ENCODE results near the gene E2F3. TPM values are rescaled to one million over a fixed set of nuclear protein-coding genes. Genes with fewer than 3 reads are reported as not detected.

The E2F3 gene
- total RNA-seq, 1 donor from 2014 or later = 3.5 TPM

DNA sequence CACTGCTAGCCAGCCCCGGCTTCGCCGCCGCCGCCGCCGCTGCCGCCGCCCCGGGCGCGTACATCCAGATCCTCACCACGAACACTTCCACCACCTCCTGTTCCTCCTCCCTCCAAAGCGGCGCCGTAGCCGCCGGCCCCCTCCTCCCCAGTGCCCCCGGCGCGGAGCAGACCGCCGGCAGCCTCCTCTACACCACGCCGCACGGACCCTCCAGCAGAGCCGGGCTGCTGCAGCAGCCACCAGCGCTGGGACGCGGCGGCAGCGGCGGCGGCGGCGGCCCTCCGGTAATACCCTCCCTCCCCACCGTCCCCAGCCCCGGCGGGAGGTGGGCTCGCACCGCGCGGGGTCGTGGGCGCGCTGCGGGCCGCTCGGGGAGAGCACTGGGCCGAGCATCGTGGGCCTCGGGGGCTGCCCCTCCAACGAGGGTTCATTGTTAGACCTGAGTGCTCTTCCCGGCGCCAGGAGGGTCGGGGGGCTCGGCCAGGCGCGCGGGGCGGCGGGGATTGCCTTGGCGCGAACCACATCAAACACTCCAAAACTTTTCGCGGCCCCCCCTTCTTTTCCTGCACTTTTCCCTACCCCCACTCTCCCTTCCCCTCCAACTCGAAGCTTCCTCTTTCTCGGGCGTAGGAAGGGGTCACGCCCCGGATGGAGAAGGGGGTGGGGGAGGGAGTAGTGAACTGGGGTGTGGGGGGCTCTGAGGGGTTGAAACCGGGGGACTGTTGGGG lies 827 bp downstream of the E2F3 start:
- DNase-seq (ENCODE audit: low read depth in 2 of 2) = peak in 1 of 2 donors; percentile 48

DNA sequence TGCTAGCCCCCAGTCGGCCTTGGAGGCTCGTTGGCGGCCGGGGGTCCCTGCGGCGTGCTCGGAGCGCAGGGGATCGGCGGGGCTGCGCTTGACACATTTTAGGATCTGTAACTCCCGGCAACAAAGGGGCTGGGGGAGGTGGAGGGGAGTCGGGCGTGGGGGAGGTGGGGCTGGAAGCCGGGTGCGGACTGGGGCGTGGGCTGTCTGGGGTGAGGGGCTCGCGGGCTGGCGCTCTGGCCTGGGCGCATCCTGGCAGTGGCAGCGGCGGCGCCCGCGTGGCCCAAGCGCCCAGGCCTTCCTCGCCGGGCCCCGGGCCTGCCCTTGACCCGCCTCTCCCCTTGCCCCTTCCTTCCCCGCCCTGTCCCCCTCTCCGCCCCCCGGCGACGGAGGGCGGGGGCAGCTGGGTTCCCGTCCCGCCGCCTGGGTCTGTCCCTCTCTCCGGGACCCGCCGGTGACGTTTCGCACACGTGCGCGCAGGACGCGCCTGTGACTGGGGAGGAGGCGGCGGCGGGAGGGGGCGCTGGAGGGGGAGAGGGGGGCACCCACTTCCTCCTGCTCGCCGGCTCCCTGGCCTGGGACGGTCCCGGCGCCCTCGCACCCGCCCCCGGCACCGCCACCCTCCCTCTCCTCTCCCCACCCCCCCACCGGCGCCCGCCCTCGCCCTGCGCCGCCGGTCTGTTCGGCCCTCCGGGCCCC lies 1.5 kb downstream of the E2F3 start:
- DNase-seq (ENCODE audit: low read depth in 2 of 2) = peak; percentile 73 to 94

DNA sequence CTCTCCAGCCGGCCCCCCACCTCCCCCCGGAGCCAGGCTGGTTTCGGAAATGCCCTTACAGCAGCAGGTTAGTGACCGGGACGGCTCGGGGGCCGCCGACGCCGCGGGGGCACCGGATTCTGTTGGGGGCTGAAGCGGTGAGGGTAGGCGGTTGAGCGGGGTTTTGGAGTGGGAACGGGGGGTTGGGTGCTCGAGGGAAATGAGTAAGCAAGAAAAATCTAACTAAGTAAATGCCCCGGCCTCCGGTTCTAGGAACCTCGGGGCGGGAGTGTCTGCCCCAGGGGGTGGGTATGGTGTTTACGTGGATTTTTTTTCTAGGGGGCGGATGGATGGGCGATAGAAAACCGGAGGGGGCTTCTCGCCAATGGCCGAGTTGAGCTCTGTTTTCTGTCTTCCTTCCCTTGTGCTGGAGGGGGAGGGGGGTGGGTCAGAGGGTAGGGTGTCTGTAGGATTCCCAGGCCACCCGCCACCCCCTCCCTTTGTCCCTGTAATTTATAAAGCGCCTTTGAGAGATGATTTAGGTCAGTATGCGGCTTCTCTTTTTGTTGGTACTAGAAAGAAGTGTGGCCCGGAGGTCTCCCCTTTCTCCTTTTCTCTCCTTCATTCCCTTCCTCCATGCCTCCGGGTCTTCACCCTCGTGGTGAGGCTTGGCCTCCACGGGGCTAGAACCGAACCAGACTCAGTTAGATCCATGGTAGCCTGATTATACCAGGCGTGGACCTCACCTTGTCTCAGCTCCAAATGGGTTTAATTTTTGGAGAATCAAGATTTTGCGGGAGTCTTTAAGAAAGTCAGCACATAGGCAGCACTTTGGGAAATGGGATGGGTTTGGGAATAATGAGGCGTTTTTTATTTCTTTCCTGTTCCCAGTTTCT lies 2.3 kb downstream of the E2F3 start:
- DNase-seq (ENCODE audit: low read depth in 2 of 2) = peak; percentile 51 to 90

DNA sequence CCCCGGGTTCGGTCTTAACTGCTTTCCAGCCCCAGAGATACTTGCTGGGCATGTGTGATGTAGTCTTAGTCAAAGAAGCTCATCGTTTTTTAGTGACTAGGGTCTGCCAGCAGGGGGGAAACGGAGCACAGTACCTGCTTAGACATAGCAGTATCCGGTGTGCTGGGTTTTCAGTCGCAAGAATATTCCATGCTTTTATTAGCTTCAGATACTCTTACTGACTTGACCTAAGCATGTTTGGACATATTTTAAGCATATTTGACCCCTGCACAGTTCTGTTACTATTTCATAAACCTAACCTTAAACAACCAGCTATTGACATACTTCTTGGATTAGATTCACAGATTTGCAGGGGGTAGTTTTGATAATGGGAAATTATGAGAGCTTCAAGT lies 3.0 kb downstream of the E2F3 start:
- DNase-seq (ENCODE audit: low read depth in 2 of 2) = peak; percentile 66 to 83

DNA sequence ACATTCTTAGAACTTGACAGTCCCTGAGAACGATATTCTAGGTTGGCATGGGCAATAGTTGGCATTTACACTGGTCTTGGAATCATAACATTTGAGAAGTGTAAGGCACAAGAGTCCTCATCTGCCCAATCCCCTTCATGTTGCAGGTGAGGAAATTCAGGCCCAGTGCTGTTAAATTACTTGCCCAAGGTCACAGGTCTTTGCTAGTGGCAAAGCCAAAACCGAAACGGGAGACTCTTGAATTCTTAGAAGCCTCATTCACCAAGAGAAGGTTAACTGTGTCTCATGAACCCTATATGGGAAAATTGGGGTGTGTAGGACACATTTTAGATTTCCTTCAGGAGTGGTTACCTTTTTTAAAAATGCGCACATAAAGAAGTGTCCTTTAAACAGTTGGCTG lies 7.2 kb downstream of the E2F3 start:
- no peak for DNase-seq (ENCODE audit: low read depth in 2 of 2)

DNA sequence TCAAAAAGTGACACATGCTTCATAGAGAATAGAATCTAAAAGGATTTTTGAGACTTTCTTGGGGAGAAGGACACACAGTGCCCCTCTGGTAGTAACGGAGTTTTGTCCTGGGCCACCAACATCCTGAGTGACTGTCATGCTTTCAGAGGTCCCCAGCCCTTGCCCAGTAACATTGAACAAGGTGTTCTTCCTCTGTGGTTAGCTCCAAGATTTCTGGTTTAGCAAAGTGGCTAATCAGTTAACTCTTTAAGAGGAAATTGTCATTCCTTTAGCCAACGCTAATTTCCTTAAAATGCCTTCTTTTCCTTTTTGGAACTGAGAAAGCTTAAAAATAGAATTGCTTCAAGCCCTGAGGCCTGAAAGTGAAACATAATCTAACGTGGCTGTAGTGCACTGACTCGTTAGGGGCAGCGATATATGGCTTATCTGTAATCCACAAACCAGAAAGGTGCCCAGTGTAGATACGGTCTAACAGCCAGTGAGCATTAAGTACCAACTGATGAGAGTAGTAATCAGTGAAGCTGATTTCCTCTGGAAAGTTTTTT lies 7.8 kb downstream of the E2F3 start:
- DNase-seq (ENCODE audit: low read depth in 2 of 2) = peak in 1 of 2 donors; percentile 3

DNA sequence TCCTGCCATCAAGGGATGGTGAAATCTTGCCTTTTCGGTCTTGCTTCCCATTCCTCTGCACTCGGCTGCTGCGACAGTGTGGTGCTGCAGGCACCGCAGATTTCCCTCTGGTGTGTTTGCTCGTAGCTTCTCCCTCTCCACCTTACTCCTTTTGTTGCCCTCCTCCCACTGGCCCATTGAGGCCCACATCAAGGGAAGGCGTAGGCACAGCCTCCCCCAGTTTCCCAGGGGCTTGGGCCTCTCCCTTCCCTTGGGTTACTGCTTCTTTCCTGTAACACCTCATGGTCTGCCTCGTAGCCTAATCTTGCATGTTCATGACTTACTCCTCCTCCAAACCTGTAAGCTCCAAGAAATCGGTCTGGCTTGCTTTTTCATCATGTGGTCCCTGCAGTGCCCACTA lies 9.9 kb downstream of the E2F3 start:
- no peak for DNase-seq (ENCODE audit: low read depth in 2 of 2)

DNA sequence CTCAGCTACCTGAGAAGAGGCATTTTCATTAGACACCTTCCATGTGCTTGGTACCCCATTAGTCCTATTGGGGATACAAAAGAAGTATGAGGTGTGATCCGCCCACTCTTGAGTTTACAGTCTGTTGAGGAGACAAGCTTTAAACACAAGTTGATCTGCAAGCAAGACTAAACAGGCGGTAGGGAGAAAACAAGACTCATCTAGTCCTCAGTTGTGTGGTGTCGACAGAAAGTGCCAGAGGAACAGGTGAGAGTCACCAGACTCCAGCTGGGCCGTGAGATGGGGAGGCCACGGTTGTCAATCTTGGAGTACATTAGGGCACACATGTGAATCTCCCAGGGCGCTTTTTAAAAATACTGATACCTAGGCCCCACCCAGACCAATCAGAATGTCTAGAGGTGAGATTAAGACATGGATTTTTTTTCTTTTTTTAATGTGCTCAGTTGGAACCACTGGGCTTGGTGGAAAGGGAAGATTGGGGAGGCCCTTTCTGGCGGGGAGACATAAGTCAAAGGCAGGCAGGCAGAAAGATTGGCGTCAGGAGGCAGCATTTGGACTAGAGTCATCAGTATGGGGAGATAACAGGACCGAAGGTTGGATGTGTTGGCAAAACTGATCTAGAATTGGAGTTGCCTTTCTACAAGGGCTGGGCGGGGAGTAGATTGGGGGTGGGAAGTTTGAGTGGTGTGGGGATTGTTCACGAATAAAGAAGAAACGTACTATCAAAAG lies 10.4 kb downstream of the E2F3 start:
- DNase-seq (ENCODE audit: low read depth in 2 of 2) = no peak

DNA sequence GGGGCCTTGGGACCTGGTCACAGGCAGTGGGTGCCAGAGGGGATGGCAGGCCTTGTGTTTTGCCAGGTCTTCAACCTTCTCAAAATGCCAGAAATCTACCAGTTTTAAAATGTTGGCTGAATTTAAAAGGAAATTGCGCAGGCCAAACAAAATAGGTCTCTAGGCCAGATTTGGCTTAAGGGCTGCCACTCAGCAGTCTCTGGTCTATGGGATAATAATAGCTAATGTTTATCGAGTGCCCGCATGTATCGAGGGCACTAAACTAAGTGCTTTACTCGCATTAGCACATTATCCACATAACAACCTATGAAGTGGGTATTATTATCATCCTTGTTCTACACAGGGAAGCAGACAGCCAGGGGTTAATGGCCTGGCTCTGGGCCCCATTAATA lies 11.0 kb downstream of the E2F3 start:
- peak in 1 of 2 donors; percentile 17 for DNase-seq (ENCODE audit: low read depth in 2 of 2)

DNA sequence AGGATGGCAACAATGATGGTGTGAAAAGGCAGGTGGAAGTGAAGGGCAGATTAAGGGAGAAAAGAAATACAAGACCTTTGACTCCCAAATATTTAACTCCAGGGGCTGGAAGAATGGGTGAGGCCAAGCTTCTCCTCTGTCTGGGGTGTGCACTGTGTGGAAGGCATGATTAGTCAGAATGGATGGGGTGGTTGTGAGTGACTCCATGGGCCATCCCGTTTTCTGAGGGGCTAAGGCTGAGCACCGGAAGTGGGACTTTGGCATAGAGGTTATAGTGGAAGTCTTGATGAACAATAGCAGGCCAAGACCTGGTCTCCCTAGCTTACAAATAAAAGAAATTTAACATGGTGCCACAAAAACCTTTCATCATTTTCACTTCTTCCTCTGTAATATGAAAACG lies 12.1 kb downstream of the E2F3 start:
- no peak for DNase-seq (ENCODE audit: low read depth in 2 of 2)

DNA sequence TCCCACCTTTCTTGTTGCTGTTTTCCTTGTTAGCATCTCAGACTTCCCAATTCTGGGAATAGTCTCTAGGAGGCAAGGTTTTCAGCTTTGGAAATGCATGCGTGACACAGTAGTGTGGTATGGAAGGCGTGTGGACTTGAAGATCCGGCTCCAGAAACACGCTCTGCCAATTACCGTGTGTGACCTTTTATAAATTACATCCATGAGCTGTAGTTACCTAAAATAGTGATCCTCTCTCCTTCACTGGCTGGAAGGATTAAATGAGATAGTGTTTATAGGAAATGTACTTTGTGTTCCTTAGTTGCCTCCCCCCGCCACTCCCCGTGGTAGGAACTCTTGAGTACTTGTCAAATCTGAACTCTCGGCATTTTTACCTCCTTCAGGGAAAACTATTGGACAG lies 13.0 kb downstream of the E2F3 start:
- no peak for DNase-seq (ENCODE audit: low read depth in 2 of 2)

DNA sequence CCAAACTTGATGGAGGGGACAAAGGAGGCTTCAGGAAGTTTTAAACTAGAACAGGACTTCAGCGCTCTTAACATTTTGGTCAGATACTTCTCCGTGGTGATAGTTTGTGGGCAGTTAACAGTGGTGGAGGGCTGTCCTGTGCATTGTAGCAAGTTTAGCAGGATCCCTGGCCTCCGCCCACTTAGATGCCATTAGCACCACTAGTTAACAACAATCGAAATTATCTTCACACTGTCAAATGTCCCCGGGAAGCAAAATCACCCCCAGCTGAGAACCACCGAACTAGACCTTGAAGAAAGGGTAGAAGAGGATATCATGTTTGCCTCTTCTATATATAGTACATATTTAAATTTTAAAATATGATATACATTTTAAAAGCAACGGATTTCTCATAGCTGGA lies 13.6 kb downstream of the E2F3 start:
- DNase-seq (ENCODE audit: low read depth in 2 of 2) = no peak

DNA sequence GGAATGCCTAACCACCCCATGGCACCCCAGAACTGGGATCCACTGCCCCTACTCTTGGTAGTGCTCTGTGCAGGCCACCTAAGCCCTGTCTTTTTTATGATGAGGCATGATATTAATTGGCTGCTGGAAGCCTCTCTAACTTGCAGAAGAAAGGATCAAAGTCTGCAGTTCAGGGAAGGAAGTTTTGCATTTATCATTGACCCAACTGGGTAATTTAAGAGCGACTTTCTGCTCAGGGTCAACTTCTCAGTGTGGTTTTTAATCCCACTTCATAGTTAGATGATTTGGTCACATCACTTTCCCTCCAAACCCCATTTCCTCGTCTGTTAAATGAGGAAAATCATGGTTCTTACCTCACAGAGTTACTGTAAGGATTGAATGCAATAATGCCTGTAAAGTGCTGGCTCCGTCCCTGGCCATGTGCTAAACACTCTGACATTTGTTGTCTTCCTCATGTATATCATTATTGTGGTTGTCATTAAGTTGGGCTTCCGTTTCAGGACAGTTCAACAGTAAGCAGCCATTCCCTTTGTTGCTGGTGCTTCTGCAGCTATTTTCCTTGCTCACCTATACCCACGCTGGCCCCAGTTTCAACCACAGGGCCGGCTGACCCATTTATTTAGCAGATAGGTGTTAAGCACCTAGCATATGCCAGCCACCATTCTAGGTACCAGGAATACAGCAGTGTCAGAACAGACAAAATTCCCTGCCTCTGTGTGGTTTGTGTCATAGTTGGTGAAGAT lies 14.2 kb downstream of the E2F3 start:
- no peak for DNase-seq (ENCODE audit: low read depth in 2 of 2)

DNA sequence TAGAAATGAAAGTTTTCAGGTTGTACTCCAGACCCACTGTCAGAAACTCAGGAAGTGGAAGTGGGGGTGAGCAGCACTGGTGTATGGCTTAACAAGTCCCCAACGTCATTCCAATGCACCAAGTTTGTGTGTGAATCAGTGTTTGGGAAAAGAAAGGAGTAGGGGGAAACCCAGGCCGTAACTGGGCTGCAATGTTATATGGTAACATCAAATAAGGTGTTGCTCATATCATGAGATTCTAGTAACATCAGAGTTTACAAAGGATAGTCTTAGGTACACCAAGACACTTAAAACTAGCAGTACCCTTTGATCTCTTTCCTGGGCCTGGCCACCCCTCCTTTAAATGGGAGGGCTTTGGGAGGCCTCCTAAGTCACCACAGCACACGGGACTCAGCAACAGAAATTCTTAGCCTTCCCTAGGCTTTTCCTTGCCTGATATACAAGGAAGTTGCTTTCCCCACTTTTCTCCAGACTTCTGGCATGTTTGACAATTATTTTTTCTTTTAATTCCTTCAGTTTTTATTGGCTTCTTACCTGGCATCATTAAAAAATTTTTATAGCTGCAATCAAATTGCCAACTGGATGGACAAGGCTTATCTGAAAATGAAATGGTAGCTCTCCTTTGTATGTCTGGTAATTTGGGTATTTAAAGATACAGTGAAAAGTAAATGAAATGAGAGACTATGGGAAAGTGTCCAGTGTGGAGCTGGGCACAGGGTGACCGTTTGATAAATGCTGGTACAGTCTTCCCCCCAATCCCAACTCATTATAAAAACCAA lies 15.1 kb downstream of the E2F3 start:
- peak in 1 of 2 donors; percentile 8 for DNase-seq (ENCODE audit: low read depth in 2 of 2)

DNA sequence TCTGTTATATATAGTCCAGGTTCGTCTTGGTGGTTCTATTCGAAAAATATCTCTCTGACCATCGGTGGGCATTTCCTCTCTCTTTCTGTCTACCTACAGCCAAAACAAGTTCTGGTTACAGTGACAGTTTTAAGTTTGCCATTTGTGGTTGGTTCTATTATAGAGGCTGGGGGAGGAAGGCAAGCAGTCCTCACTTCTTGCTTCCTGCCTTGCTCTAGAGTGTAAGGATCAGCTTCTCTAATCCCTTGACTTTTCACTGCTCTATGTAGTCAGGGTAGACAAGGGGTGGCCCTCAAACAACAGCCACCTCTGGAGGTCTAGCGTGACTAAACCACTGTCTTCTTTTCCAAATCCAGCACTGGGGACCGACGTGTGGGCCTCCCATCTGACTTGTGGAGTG lies 16.1 kb downstream of the E2F3 start:
- DNase-seq (ENCODE audit: low read depth in 2 of 2) = no peak

DNA sequence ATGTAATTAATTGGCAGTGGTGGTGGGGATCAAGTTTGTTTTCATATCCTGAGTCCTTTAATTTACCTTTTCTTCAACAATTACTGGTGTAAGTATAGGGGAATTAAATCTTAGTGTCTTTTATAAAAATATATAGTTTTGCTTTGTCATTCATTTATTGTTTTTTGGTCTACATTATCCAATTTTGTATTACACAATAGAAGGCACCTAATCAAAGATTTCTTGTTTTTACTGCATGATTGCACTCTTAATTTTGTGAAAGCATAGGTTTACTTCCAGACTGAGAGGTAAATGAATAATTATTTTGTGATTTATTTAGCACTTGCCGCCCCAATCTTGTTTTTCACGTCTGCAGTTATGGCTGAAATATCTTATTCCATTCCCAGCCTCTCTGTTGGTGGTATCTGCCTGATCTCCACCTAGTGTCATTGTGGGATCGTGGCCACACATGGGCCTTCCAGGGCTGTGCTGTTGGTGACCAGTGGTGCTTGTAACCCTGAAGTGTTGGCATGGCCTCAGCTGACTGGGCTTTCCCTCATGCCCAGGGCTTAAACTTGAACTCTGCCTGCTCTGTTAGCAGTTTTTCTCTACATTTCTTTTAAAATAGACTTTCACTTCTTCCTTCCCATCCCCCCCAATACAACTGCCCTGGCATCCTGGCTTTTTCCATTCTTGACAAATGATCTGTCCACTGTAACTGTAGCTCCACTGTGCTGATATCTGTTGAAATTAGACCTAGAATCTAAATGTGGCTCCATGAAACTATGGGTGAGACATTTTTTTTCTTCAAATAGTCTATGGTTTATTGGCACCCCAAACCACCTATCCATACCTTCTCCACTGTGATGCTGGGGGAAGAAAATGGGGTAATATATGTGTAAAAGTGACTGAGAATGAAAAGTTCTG lies 24.8 kb downstream of the E2F3 start:
- no peak for DNase-seq (ENCODE audit: low read depth in 2 of 2)

DNA sequence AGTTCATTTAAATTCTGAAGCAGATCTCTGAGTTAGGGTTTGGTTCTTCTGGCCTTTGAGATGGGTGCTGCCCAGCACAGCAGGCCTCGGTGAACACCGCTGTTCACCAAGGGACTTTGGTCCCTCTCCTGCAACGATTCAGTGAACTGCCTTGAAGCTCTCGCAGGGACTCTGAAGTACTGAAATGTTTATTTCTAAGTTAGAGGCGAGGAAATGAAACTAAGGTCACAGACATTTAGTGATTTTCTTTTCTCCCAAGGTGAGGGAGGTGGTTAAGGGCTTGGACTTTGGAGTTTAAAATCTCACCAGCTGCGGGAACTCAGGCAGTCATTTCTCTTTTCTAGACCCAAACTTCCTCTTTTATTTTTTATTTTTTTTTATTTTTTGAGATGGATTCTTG lies 26.2 kb downstream of the E2F3 start:
- no peak for DNase-seq (ENCODE audit: low read depth in 2 of 2)

DNA sequence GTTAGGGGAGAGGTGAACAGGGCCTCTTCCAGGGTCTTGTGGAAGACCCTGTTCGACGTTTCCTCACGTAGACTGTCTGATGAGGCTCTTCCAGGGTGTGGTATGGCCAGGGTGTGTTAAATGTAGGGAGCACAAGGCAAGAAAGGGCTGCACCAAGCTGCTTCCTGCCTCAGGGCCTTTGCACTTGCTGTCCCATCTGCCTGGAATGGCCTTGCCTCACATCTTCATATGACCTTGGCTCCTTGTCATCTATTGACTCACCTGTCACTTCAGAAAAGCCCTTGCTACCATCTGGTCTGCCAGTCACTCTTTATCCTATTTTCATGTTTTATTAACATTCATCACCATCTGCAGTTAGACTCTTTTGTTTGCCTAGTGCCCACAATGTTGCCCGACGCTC lies 31.0 kb downstream of the E2F3 start:
- DNase-seq (ENCODE audit: low read depth in 2 of 2) = no peak

DNA sequence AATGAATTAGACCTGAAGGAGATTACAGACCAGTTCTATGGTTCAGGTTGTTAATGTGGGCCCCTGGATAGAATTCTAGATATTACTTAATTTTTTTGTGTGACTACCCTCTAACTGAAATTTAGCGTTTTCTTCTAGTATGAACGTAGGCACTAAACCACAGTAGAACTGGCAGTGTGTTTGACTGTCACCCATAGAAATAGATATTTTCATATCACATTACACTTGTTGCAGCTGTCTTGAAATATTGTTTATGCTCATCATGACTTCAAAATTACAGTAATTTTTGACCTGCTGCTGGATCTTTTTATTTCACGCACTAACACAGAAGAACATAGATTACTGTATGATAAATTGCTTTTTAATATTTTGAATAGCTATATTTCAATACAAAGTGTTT lies 31.6 kb downstream of the E2F3 start:
- no peak for DNase-seq (ENCODE audit: low read depth in 2 of 2)

Data from dermis microvascular lymphatic vessel endothelial cell (primary cell).